Adrenal gland (tissue), 12 donors: ENCODE data around the gene TIA1. TPM values are rescaled to one million over a fixed set of nuclear protein-coding genes. Genes with fewer than 3 reads are reported as not detected.
"Not testable (repeated sequence)": the region's sequence is repeated elsewhere in the genome, so short reads cannot be mapped to it uniquely, and the experiment has no call there.

Source experiments
- DNase-seq, 7 donors: peaks; one replicate each; pipeline ENCODE4 v3.0.0-alpha.2; 2019 to 2020
- H3K27ac ChIP-seq, 5 donors: fragments of 200-600 bp; sonication (generic) in 4 of 5; 1 replicate in 3 of 5; 2 replicates in 2 of 5; pipeline versions ENCODE4 v1.5.1 to v1.8.0; 2016 to 2020; ENCODE audit warnings: mild to moderate bottlenecking in 1 of 5
- H3K27me3 ChIP-seq: fragments of 200-600 bp; 2 replicates; pipeline ENCODE4 v1.8.0; 2021
- H3K36me3 ChIP-seq, 2 donors: fragments of 200-600 bp; replicated peaks in 1 of 2; 1 replicate in 1 of 2; 2 replicates in 1 of 2; pipeline versions ENCODE4 v1.5.1 to v1.8.0; 2018 to 2022
- H3K4me1 ChIP-seq, 2 donors: fragments of 200-600 bp; replicated peaks in 1 of 2; 1 replicate in 1 of 2; 2 replicates in 1 of 2; pipeline versions ENCODE4 v1.5.1 to v1.8.0; 2018 to 2021
- H3K4me3 ChIP-seq, 4 donors: fragments of 200-600 bp; sonication (generic) in 3 of 4; one replicate each; pipeline ENCODE4 v1.5.1; 2016 to 2018
- H3K9me3 ChIP-seq, 3 donors: fragments of 200-600 bp; sonication (generic) in 1 of 3; replicated peaks in 1 of 3; 1 replicate in 2 of 3; 2 replicates in 1 of 3; pipeline versions ENCODE4 v1.5.1 to v1.8.0; 2016 to 2021
- CTCF ChIP-seq, 6 experiments: fragments of 450-650 bp in 4 of 6; fragments of 200-600 bp in 2 of 6; sonication (generic) in 1 of 6; IDR thresholded peaks; 1 replicate in 5 of 6; 2 replicates in 1 of 6; pipeline versions ENCODE4 v1.5.1 to v1.8.0; 2016 to 2021; ENCODE audit warnings: antibody characterized with exemption in 6 of 6, mild to moderate bottlenecking in 2 of 6, moderate library complexity in 1 of 6
- POLR2A ChIP-seq, 2 donors: fragments of 450-650 bp; IDR thresholded peaks; one replicate each; pipeline ENCODE4 v1.6.1; 2017; ENCODE audit warnings: antibody characterized with exemption in 2 of 2, mild to moderate bottlenecking in 2 of 2, moderate library complexity in 1 of 2
- WGBS, 4 donors: extraction: QIAGEN DNeasy Blood & Tissue Kit in 2 of 4; methylation state at CpG; one replicate each; pipeline versions ENCODE4 v1.1.5 to v1.1.7; 2013 to 2017; 5-methylcytosine and 5-hydroxymethylcytosine counted together
- intact Hi-C, 2 donors: fragments of 100-400 bp; cut with DNase I; formaldehyde crosslinking; loops; one replicate each; pipeline versions ENCODE4 v1.14.1 to v1.15.0; 2022 to 2023
- polyA plus RNA-seq, 3 donors: library from polyadenylated mRNA; stranded (reverse); fragments of 200-250 nt in 2 of 3; fragments of 350-450 nt in 1 of 3; fragmentation: Illumina TruSeq in 1 of 3; extraction: RNeasy Lipid Tissue Mini Kit (QIAGEN cat#74804) in 1 of 3; gene quantifications; one replicate each; pipeline ENCODE4 v1.2.3, GENCODE V29; 2013 to 2014
- total RNA-seq, 9 donors: library from RNA; depleted of rRNA in 4 of 9; stranded (reverse); fragments of >200 nt in 4 of 9; fragments of 120-200 nt in 1 of 9; fragmentation: NEBNext Ultra II Directional in 1 of 9; extraction: Animal tissue kit (Norgen Biotek cat#: 25700) in 1 of 9; gene quantifications; one replicate each; pipeline versions ENCODE4 v1.1.0 to v1.2.4, GENCODE V29; 2013 to 2023
- donor health status: healthy with polysubstance abuse.
- donor health status: Bipolar disorder and iron deficiency.
- donor health status: DM: yes; HTN: yes; CAD: no.
- donor health status: DM: no; HTN: no; CAD: no.
- donor health status: DM: no; HTN: no; CAD: no.
- donor health status: DM: yes; HTN: yes; CAD: no.

Gene TIA1
- total and polyA plus RNA-seq, 12 donors, result 25.9 to 181 (median 87.2) TPM

- H3K27me3 ChIP-seq, result no peaks in the 10 kb centered on the region
- peaks cover 0 to 13% of the 10 kb centered on the region in 2 donors for H3K36me3 ChIP-seq
- DNase-seq, result no peak
- no peaks in the 10 kb centered on the region for H3K9me3 ChIP-seq
- no peak overlapping the region for H3K27ac ChIP-seq
- WGBS, 4 donors, result 89 to 96% (median 92%) methylated on average over 8 of the region's 8 CpGs
- no peak for TF ChIP-seq CTCF (IDR thresholded peaks at IDR 0.05)
- no peak for TF ChIP-seq POLR2A (IDR thresholded peaks at IDR 0.05)
- peaks cover 11 to 50% of the 10 kb centered on the region in 2 donors for H3K4me1 ChIP-seq
- H3K4me3 ChIP-seq, result no peak overlapping the region
- intact Hi-C loops, result no loop called here
These were observed 7.1 kb downstream of the TIA1 start for GRCh38 chr2:70241340-70241739.

- Histone ChIP-seq H3K4me1 (peaks cover 6 to 44% of the 10 kb centered on the region in 2 donors), H3K36me3 (peaks cover 0 to 17% of the 10 kb centered on the region in 2 donors), H3K27me3 (no peaks in the 10 kb centered on the region), H3K27ac (no peak overlapping the region), H3K4me3 (no peak overlapping the region), H3K9me3 (no peaks in the 10 kb centered on the region)
- no peak for DNase-seq
- WGBS, 4 donors, result 88 to 93% (median 90%) methylated on average over 3 of the region's 3 CpGs
- no peak for TF ChIP-seq POLR2A (IDR thresholded peaks at IDR 0.05)
- no peak for TF ChIP-seq CTCF (IDR thresholded peaks at IDR 0.05)
- intact Hi-C loops, result no loop called here
These were observed 7.8 kb downstream of the TIA1 start for GRCh38 chr2:70240599-70240998.

GRCh38 chr2:70233926-70234325 is 14.5 kb downstream of the TIA1 start:
- Histone ChIP-seq H3K27ac (no peak overlapping the region), H3K36me3 (peaks cover 0 to 75% of the 10 kb centered on the region in 2 donors), H3K4me3 (no peak overlapping the region), H3K27me3 (no peaks in the 10 kb centered on the region), H3K4me1 (peaks cover 0 to 5% of the 10 kb centered on the region in 2 donors), H3K9me3 (no peaks in the 10 kb centered on the region)
- no peak for DNase-seq
- TF ChIP-seq POLR2A (IDR thresholded peaks at IDR 0.05) (no peak), CTCF (IDR thresholded peaks at IDR 0.05) (no peak)
- intact Hi-C loops, result no loop called here
- 61 to 67% (median 65%) methylated on average over 3 of the region's 3 CpGs for WGBS, 4 donors

- WGBS, 4 donors, result 79 to 95% (median 88%) methylated on average over 2 of the region's 2 CpGs
These were observed 21.6 kb downstream of the TIA1 start for GRCh38 chr2:70226781-70227180.

GRCh38 chr2:70223305-70223704 is 25.1 kb downstream of the TIA1 start:
- H3K9me3 ChIP-seq, H3K27me3 ChIP-seq, H3K4me3 ChIP-seq, intact Hi-C loops, H3K27ac ChIP-seq, H3K4me1 ChIP-seq, DNase-seq: not testable (repeated sequence)
- WGBS, 4 donors, result 87 to 95% (median 90%) methylated on average over 3 of the region's 3 CpGs
- peaks cover 0 to 89% of the 10 kb centered on the region in 2 donors for H3K36me3 ChIP-seq

More at GRCh38 chr2:70226781-70227180, 21.6 kb downstream of the TIA1 start:
- H3K36me3 ChIP-seq, result peaks cover 0 to 92% of the 10 kb centered on the region in 2 donors
- H3K27me3 ChIP-seq, result no peaks in the 10 kb centered on the region
- H3K27ac ChIP-seq, result no peak overlapping the region
- no peak for TF ChIP-seq CTCF (IDR thresholded peaks at IDR 0.05)
- no peak for TF ChIP-seq POLR2A (IDR thresholded peaks at IDR 0.05)
- DNase-seq, result no peak
- H3K4me3 ChIP-seq, result no peak overlapping the region
- H3K9me3 ChIP-seq, result no peaks in the 10 kb centered on the region
- intact Hi-C loops, result no loop called here
- H3K4me1 ChIP-seq, result no peaks in the 10 kb centered on the region
